HG02840 (cell line): ENCODE measurements around the gene CACNA2D3.

Source experiments
- ATAC-seq: cut with Tn5 transposase; IDR thresholded peaks from one replicate; pipeline ENCODE4 v1.9.1; 2021; ENCODE audit warnings: mild to moderate bottlenecking, moderate library complexity, moderate number of reproducible peaks; ENCODE audit not compliant: unreplicated experiment, low FRiP score

Gene CACNA2D3

GRCh38 chr3:54358316-54358715, 236.0 kb downstream of the CACNA2D3 start:
- ATAC-seq: no peak

GRCh38 chr3:54358969-54359694, 236.8 kb downstream of the CACNA2D3 start:
- ATAC-seq: no peak

- ATAC-seq: no peak
These were observed 238.0 kb downstream of the CACNA2D3 start for GRCh38 chr3:54360320-54360719.

DNA sequence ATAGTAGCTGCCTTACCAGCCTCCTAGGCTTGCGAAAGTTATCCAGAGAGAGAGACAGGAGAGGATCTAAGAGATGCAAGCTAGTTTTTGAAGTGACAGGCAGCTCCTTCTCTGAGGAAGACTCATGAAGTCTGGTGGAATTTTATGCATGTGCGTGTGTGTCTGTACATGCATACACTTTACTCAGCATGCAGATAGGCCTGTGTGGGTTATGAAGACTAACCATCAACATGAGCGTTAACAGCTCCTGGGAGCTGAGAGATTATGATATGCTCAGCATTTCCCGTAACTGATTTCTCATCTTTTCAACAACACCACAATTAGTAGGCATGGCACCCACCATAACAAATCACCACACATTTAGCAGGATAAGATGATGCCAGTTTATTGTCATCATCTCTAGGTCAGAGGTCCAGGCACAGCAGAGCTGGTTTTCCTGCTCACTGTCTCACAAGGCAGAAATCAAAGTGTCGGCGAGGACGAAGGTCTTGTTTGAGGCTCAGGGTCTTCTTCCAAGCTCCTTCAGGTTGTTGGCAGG, 239.5 kb downstream of the CACNA2D3 start:
- no peak for ATAC-seq

DNA sequence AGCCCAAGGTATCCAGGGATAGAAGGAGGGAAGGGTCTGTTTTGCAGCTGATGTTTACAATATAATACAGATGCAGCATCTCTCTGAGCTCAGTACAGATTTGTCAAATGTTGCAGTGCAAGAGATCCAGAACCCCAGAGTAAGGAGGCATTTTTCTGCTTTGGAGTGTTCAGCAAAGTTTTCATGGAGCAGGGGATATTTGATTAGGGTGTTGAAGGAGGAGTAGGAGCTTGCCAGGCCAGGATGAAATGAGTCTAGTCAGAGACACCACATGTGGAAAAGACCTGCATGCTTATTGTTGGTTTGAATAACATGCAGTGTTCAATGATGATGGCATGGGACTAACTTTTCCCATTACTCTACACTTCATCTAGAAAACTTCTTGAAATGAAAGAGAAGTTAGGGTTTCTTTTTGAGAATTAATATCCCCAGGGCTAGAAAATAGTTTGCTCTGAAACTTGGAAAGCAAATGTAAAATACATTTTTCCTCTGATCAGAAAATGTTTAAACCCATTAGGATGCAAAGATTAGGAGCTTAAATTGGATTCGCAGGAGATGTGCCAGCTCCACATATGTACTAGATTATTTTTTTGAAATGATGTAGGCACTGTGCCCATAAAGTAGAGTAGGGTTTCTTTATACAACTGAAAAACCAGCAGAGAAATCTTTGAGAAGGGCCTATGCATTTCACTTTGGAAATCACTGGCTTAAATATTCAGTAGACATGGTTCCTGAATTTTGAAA, 243.8 kb downstream of the CACNA2D3 start:
- no peak for ATAC-seq

- ATAC-seq: no peak
These were observed 244.5 kb downstream of the CACNA2D3 start for GRCh38 chr3:54366839-54367238.

DNA sequence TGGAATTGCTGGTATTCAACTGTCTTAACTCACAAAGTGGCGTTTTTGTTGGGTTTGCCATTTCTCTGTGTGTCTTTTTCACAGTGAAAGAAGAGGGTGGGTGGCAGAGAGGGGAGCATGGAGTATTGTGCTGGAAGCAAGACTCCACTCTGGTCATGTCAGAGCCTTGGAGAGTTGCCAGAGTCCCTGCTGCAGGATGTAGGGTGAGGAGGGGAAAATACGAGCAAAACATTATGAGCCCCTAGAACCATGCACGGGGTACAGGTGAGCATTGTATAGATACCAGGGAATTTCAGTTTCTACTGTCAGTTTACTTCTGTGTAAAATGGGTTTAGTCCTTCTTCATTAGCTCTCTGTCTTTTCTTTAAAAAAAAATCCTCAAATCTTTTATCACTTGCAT, 249.9 kb downstream of the CACNA2D3 start:
- ATAC-seq: no peak

GRCh38 chr3:54374214-54374852, 252.0 kb downstream of the CACNA2D3 start:
- ATAC-seq: no peak

DNA sequence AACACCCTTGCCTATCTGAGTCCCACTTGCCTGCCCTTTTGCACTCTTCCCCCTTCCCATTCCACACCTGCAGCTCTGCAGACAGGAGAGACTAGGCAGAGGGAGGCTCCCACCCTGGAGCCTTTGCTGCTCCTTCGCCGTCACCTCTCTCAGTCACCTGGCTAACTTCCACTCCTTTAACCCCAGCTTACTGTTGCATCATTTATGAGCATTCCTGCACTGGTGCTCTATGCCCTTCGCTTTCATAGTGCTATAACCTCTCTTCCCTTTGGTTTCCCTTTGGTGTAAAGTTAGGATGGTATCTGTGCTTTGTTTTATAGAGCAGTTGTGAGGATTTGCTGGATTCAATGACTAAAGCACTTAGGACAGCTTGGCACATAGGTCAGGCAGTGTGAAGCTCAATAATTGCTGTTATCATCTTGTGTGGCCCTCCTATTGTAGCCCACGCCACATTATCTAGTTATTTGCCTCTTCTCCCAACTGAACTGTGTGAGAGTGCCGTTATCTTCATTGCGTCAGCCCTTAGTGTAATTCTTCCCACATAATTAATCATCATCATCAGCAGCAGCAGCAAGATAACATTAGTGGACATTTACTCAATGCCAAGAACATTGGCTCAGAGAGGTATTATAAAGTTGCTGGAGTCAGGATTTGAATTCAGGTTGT, 253.9 kb downstream of the CACNA2D3 start:
- ATAC-seq: no peak

- no peak for ATAC-seq
These were observed 254.7 kb downstream of the CACNA2D3 start for GRCh38 chr3:54376939-54377578.

DNA sequence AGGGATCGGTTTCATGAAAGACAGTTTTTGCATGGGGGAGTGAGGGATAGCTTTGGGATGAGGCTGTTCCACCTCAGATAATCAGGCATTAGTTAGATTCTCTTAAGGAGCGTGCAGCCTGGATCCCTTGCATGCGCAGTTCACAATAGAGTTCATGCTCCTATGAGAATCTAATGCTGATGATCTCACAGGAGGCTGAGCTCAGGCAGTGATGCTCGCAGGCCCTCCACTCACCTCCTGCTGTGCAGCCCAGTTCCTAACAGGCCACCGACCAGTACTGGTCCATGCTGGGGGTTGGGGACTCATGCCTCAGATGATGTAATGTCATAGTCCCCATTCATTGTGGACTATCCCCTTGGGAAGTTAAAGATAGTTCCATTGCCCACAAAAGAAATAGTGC, 255.8 kb downstream of the CACNA2D3 start:
- no peak for ATAC-seq

- ATAC-seq: no peak
These were observed 261.9 kb downstream of the CACNA2D3 start for GRCh38 chr3:54384279-54384678.

DNA sequence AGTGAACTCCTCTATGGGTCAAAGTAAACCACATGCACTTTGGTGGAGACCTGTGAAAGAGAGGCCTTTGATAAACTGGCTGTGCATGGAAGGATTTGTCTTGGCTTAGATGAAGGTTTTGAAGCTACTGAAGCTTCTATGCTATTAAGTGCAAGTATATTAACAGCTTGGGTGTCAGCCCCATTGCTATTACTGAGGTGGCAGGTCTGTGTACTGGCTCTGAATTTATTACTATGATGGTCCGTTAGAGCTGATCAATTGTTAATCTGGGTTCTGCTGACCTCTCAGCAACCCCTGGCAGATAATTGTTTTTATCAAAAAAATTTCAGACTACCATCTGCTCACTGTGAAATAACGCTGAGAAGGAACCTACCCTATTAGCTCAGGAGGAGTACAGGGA, 268.2 kb downstream of the CACNA2D3 start:
- ATAC-seq: no peak

- no peak for ATAC-seq
These were observed 270.8 kb downstream of the CACNA2D3 start for GRCh38 chr3:54393150-54393549.

GRCh38 chr3:54408328-54408727, 286.0 kb downstream of the CACNA2D3 start:
- ATAC-seq: no peak

DNA sequence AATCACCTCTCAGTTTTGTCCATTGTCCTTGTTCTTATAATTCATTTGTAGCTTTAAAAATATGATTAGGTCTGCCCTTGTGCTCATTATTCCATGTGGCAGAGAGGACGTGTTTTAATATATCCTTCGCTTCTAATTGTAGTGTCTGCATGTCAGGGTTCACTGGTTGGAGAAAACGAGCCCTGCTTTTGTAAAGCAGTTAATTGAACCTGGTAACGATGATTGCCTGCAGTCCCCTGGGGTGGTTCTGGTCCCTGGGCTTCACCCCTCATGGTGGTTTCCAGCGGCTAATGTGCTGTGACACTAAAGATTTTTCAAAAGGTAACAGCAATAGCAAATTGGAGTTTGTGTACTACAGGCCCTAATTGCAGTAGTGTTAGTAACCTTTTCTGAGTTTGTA, 299.6 kb downstream of the CACNA2D3 start:
- ATAC-seq: no peak

GRCh38 chr3:54424292-54424691, 301.9 kb downstream of the CACNA2D3 start:
- no peak for ATAC-seq

- ATAC-seq: no peak
These were observed 304.0 kb downstream of the CACNA2D3 start for GRCh38 chr3:54426381-54426780.

DNA sequence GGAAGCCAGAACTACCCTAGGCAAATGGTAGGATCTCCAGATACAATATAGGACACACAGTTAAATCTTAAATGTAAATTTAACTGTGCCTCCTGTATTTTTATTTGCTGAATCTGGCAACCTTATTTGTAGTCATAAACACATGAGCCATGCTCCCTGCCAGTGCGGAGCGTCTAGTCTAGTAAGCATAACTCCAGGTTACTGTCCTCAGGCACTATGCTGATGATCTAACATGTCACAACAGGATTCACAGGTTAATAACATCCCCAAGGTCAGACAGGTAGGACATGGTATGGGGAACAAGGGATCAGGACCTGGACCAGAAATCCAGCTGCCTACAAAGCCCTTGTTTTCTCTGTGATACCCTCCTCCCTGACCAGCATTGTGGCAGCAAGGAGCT, 305.1 kb downstream of the CACNA2D3 start:
- ATAC-seq: no peak
